Keratinocyte (primary cell): ENCODE data around the gene MED17. TPM values are rescaled to one million over a fixed set of nuclear protein-coding genes. Genes with fewer than 3 reads are reported as not detected.
A peak's percentile ranks its signal among the peaks of the same experiment; 100 is the strongest.

Experiments
- DNase-seq: peaks from one replicate; pipeline ENCODE4 v3.0.0-alpha.2; 2011; ENCODE audit warnings: low read depth, missing footprints, low spot score
- FAIRE-seq: peaks from 2 replicates; lab custom pipeline; 2011; peaks lifted over from hg19 to GRCh38; lab: Jason Lieb, UNC
- H2AFZ ChIP-seq: 2 replicates; pipeline ENCODE4 v1.6.0; 2012; ENCODE audit warnings: low read length, control low read depth, inconsistent platforms; ENCODE audit not compliant: control insufficient read depth
- H3K27ac ChIP-seq: 2 replicates; pipeline ENCODE4 v1.5.1; 2011; ENCODE audit warnings: low read length; ENCODE audit not compliant: control insufficient read depth, insufficient read depth
- H3K27me3 ChIP-seq: 3 replicates; pipeline ENCODE4 v1.6.0; 2011; ENCODE audit warnings: low read length; ENCODE audit not compliant: control insufficient read depth, insufficient read depth; ENCODE audit errors: extremely low read depth
- H3K36me3 ChIP-seq, 2 experiments: 2 replicates in 1 of 2; 3 replicates in 1 of 2; pipeline ENCODE4 v1.5.1; 2011; ENCODE audit warnings: low read length in 2 of 2, mild to moderate bottlenecking in 1 of 2; ENCODE audit not compliant: control insufficient read depth in 2 of 2, insufficient read depth in 2 of 2; ENCODE audit errors: extremely low read depth in 1 of 2
- H3K4me1 ChIP-seq: 3 replicates; pipeline ENCODE4 v1.5.1; 2011; ENCODE audit warnings: low read length; ENCODE audit not compliant: control insufficient read depth, insufficient read depth; ENCODE audit errors: extremely low read depth
- H3K4me2 ChIP-seq: 3 replicates; pipeline ENCODE4 v1.6.0; 2011; ENCODE audit warnings: low read depth, low read length; ENCODE audit not compliant: control insufficient read depth, insufficient read depth; ENCODE audit errors: extremely low read depth
- H3K4me3 ChIP-seq, 3 experiments: fragments of 200-600 bp in 1 of 3; sonication (generic) in 1 of 3; 2 replicates in 2 of 3; 3 replicates in 1 of 3; pipeline ENCODE4 v1.5.1; 2011 to 2016; ENCODE audit warnings: low read length in 3 of 3, mild to moderate bottlenecking in 3 of 3, control low read depth in 2 of 3, inconsistent platforms in 1 of 3, low read depth in 1 of 3, mixed read lengths in 1 of 3, mixed run types in 1 of 3, moderate library complexity in 1 of 3; ENCODE audit not compliant: control insufficient read depth in 2 of 3, insufficient read depth in 2 of 3; ENCODE audit errors: extremely low read depth in 1 of 3
- H3K79me2 ChIP-seq: 2 replicates; pipeline ENCODE4 v1.6.0; 2012; ENCODE audit warnings: low read length; ENCODE audit not compliant: control insufficient read depth, insufficient read depth
- H3K9ac ChIP-seq: 3 replicates; pipeline ENCODE4 v1.6.0; 2011; ENCODE audit warnings: low read length; ENCODE audit not compliant: control insufficient read depth, insufficient read depth; ENCODE audit errors: extremely low read depth
- H3K9me1 ChIP-seq: 3 replicates; pipeline ENCODE4 v1.6.0; 2011; ENCODE audit warnings: low read length; ENCODE audit not compliant: control insufficient read depth, insufficient read depth; ENCODE audit errors: extremely low read depth
- H3K9me3 ChIP-seq: 2 replicates; pipeline ENCODE4 v1.5.1; 2012; ENCODE audit warnings: low read depth, low read length; ENCODE audit not compliant: control insufficient read depth
- H4K20me1 ChIP-seq: 3 replicates; pipeline ENCODE4 v1.6.0; 2011; ENCODE audit warnings: low read length; ENCODE audit not compliant: control insufficient read depth, insufficient read depth; ENCODE audit errors: extremely low read depth
- EZH2 ChIP-seq: IDR thresholded peaks from one replicate; pipeline ENCODE4 v1.6.1; 2012; ENCODE audit warnings: inconsistent platforms, mild to moderate bottlenecking, low read length, moderate library complexity
- dilution Hi-C: fragments of 300-500 bp; cut with MboI; formaldehyde crosslinking; loops from one replicate; pipeline ENCODE4 v1.7.0; 2020; ENCODE audit warnings: low sequenced_read_pairs; ENCODE audit not compliant: extremely low pct_ligation_motif_present
- polyA plus RNA-seq, 5 experiments: library from polyadenylated mRNA; depleted of rRNA in 3 of 5; stranded (reverse) in 3 of 5; stranded (forward) in 1 of 5; unstranded in 1 of 5; fragments of >200 nt; gene quantifications; 1 replicate in 1 of 5; 2 replicates in 3 of 5; 3 replicates in 1 of 5; pipeline versions ENCODE4 v1.2.1 to v1.2.3, GENCODE V29; 2011 to 2012; ENCODE audit warnings: missing spikeins in 2 of 5, low read depth in 1 of 5, low replicate concordance in 1 of 5
- TF ChIP-seq, protein P1 (sequence below), 3 experiments: IDR thresholded peaks in 1 of 3; conservative IDR thresholded peaks in 1 of 3; optimal IDR thresholded peaks in 1 of 3; 2 replicates in 2 of 3; 3 replicates in 1 of 3; pipeline versions ENCODE3 to v1.5.1; 2011; ENCODE audit warnings: low read length in 3 of 3, mild to moderate bottlenecking in 3 of 3, moderate library complexity in 2 of 3, control low read depth in 1 of 3, inconsistent platforms in 1 of 3; ENCODE audit not compliant: insufficient read depth in 2 of 3; ENCODE audit errors: extremely low read depth in 1 of 3

The MED17 gene
- polyA plus RNA-seq, 1 donor (not counting 4 experiments of a cell fraction or from before 2014, with no cell fraction given), result 25.1 TPM

DNA sequence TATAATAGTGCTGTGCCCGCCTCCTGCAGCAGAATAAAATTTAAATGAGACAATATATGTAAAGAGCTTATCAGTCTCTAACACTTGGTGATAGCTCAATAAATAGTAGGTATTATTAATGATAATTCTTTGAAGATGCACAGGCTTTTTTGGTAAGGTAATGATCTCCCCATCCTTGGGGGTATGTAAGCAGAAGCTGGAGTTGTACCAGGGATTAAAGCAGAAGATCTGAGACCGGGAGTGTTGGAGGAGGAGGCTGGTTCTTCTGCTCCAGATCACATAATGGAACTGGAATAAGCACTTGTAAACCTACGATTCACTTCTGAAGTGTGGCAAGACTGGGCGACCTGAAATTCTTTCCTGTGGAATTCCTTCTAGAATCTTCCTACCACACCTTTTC is 58.0 kb downstream of the MED17 start:
- dilution Hi-C loops, result no loop called here
- Histone ChIP-seq H3K27ac (no peak overlapping the region), H3K9me3 (no peaks in the 10 kb centered on the region), H2AFZ (no peak overlapping the region), H3K79me2 (no peaks in the 10 kb centered on the region), H4K20me1 (no peaks in the 10 kb centered on the region), H3K4me1 (peaks cover 23% of the 10 kb centered on the region), H3K9me1 (no peaks in the 10 kb centered on the region), H3K27me3 (no peaks in the 10 kb centered on the region), H3K9ac (no peak overlapping the region), H3K4me3 (no peak overlapping the region), H3K36me3 (no peaks in the 10 kb centered on the region), H3K4me2 (no peak overlapping the region)
- FAIRE-seq (no peak), DNase-seq (no peak)
- no peak for TF ChIP-seq EZH2
- TF ChIP-seq, protein P1, sequence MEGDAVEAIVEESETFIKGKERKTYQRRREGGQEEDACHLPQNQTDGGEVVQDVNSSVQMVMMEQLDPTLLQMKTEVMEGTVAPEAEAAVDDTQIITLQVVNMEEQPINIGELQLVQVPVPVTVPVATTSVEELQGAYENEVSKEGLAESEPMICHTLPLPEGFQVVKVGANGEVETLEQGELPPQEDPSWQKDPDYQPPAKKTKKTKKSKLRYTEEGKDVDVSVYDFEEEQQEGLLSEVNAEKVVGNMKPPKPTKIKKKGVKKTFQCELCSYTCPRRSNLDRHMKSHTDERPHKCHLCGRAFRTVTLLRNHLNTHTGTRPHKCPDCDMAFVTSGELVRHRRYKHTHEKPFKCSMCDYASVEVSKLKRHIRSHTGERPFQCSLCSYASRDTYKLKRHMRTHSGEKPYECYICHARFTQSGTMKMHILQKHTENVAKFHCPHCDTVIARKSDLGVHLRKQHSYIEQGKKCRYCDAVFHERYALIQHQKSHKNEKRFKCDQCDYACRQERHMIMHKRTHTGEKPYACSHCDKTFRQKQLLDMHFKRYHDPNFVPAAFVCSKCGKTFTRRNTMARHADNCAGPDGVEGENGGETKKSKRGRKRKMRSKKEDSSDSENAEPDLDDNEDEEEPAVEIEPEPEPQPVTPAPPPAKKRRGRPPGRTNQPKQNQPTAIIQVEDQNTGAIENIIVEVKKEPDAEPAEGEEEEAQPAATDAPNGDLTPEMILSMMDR (optimal IDR thresholded peaks at IDR 0.05 in 1 of 3, IDR thresholded peaks at IDR 0.05 in 1 of 3, conservative IDR thresholded peaks at IDR 0.05 in 1 of 3; ENCODE audit: extremely low read depth in 1 of 3, insufficient read depth in 2 of 3, low read length in 3 of 3), result no peak

DNA sequence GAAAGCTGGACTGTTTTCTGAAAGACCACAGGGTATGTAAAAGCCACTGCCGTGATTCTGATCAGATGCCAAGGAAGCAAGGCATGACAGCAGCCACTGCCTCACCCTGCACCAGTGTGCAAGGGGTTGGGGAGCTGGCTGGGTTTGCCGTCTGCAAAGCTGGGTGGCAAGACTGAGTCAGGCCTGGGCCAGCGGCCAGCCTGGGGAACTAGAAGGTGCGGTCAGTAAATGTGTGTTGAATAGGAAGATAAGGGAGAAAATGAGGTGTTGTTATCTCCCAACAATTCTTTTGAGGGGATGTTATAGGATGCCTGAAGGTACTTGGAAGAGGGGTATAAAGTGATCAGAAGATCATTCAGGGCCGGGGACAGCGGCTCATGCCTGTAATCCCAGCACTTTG is 58.4 kb downstream of the MED17 start:
- DNase-seq, result peak; percentile 41
- dilution Hi-C loops, result no loop called here
- FAIRE-seq, result peak; percentile 93

More for the DNA sequence above, 58.4 kb downstream of the MED17 start:
- H3K9me1 ChIP-seq, result no peaks in the 10 kb centered on the region
- H2AFZ ChIP-seq, result no peak overlapping the region
- H3K9ac ChIP-seq, result no peak overlapping the region
- no peaks in the 10 kb centered on the region for H3K36me3 ChIP-seq
- no peaks in the 10 kb centered on the region for H3K79me2 ChIP-seq
- TF ChIP-seq, protein P1 (optimal IDR thresholded peaks at IDR 0.05 in 1 of 3, IDR thresholded peaks at IDR 0.05 in 1 of 3, conservative IDR thresholded peaks at IDR 0.05 in 1 of 3; ENCODE audit: extremely low read depth in 1 of 3, insufficient read depth in 2 of 3, low read length in 3 of 3), result no peak
- TF ChIP-seq EZH2, result no peak
- no peak overlapping the region for H3K4me2 ChIP-seq
- no peaks in the 10 kb centered on the region for H3K27me3 ChIP-seq
- H4K20me1 ChIP-seq, result no peaks in the 10 kb centered on the region
- no peaks in the 10 kb centered on the region for H3K9me3 ChIP-seq
- no peak overlapping the region for H3K4me3 ChIP-seq
- H3K27ac ChIP-seq, result no peak overlapping the region
- H3K4me1 ChIP-seq, result peaks cover 23% of the 10 kb centered on the region
